ENCODE results near the gene RBM12.

GRCh38 chr20:35637276-35637675, 27.4 kb downstream of the RBM12 start:
- TF ChIP-seq CTCF (IDR thresholded peaks at IDR 0.05) (no peak), POLR2A (IDR thresholded peaks at IDR 0.05) (no peak), POLR2AphosphoS5 (IDR thresholded peaks at IDR 0.05) (no peak), EP300 (IDR thresholded peaks at IDR 0.05; ENCODE audit: low read depth) (no peak)

All from transverse colon (tissue), 4 donors.